GM18498 (cell line): ENCODE data around the gene SECTM1.
A peak's percentile ranks its signal among the peaks of the same experiment; 100 is the strongest.

Source experiments
- ATAC-seq: cut with Tn5 transposase; IDR thresholded peaks from one replicate; pipeline ENCODE4 v1.9.1; 2021; ENCODE audit warnings: mild to moderate bottlenecking, moderate library complexity; ENCODE audit not compliant: unreplicated experiment

SECTM1 gene

GRCh38 chr17:82301916-82302567, 31.5 kb downstream of the SECTM1 start:
- ATAC-seq, result no peak

- no peak for ATAC-seq
These were observed 32.2 kb downstream of the SECTM1 start for GRCh38 chr17:82301300-82301915.

GRCh38 chr17:82300707-82301270, 32.8 kb downstream of the SECTM1 start:
- ATAC-seq, result no peak

GRCh38 chr17:82300228-82300627, 33.3 kb downstream of the SECTM1 start:
- no peak for ATAC-seq

GRCh38 chr17:82299452-82299851, 34.1 kb downstream of the SECTM1 start:
- ATAC-seq, result no peak

GRCh38 chr17:82298538-82299421, 34.8 kb downstream of the SECTM1 start:
- no peak for ATAC-seq

GRCh38 chr17:82297714-82298537, 35.6 kb downstream of the SECTM1 start:
- ATAC-seq, result peak; percentile 55

- ATAC-seq, result no peak
These were observed 36.3 kb downstream of the SECTM1 start for GRCh38 chr17:82297280-82297713.

- no peak for ATAC-seq
These were observed 36.9 kb downstream of the SECTM1 start for GRCh38 chr17:82296511-82297279.

GRCh38 chr17:82295472-82295814, 38.1 kb downstream of the SECTM1 start:
- ATAC-seq, result no peak

GRCh38 chr17:82294064-82294773, 39.3 kb downstream of the SECTM1 start:
- ATAC-seq, result no peak

GRCh38 chr17:82292251-82293154, 41.1 kb downstream of the SECTM1 start:
- peak; percentile 95 for ATAC-seq

GRCh38 chr17:82291582-82292250, 41.9 kb downstream of the SECTM1 start:
- ATAC-seq, result no peak

GRCh38 chr17:82287868-82288801, 45.4 kb downstream of the SECTM1 start:
- ATAC-seq, result no peak

GRCh38 chr17:82287013-82287867, 46.3 kb downstream of the SECTM1 start:
- no peak for ATAC-seq

GRCh38 chr17:82285141-82285540, 48.4 kb downstream of the SECTM1 start:
- no peak for ATAC-seq
